ENCODE measurements around the gene VANGL2. TPM values are rescaled to one million over a fixed set of nuclear protein-coding genes. Genes with fewer than 3 reads are reported as not detected.

The VANGL2 gene
- polyA plus RNA-seq, 1 donor from 2014 or later = 22.6 TPM

DNA sequence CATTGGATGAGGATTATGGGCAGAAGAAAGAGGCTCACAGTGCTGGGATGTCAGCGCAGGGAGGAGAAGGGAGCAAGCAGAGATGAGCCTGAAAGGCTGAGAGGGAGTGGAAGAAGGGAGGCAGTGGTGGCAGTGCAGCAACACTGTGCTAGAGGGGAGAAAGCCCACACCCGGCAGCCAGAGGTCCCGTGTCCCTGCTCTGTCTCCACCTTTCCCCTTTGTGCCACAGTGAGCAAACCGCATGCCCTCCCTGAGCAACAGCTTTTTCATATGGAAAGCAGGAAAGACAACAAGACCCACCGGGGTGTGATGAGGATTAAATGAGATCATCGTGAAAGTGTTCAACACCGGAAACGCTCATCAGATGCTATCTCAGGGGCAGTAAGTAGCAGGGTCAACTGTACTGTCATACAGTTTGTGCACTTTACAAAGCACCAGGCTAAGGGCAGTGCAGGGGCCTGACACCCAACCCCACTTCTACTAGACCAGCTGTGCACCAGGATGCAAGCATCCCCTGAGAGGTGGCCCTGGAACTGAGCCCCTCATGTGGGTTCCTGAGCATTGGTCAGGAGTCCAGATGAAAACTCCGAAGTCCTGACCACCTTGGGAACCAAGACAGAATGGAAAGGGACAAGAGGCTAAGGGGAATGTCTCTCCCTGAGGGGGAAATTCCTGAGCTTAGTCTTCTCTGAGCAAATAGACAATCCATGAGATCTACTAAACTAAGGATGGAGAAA, 24.4 kb upstream of the VANGL2 start:
- H3K9ac ChIP-seq (ENCODE audit: low read length) = no peak overlapping the region

DNA sequence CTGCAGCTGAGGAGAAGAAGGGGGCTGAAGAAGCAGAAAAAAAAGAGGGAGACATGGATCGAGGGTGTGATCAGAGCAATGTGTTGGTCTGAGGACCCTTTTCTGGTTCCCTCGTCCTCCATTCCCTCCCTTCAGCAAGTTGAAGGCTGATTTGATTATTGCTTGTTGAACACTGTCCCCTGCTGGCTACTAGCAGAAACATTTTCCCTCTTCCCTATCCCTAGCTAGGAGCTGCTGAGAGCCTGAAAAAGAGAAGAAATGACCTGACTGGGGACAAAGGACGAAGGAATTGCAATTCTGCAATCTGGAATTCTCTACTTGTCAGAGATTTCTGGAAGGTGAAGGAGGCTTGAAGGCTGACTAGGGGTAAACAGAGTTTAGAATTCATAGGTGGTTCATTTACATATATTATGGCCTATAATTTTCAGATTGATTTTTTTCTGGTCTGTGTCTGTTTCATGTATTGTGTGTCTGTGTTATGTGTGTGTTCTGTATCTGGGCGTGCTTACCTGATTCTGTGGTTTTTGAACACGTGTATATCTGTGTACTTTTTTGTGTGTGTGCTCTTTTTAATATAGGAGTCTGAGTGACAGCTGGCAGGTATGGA, 23.7 kb upstream of the VANGL2 start:
- H3K79me2 ChIP-seq (replicated peaks; ENCODE audit: insufficient read depth, low read length) = no peaks in the 10 kb centered on the region
- H3K9me2 ChIP-seq (ENCODE audit: insufficient read depth, low read length) = no peaks in the 10 kb centered on the region
- no peak overlapping the region for H3K4me2 ChIP-seq (ENCODE audit: low read length)
- H3F3A ChIP-seq (ENCODE audit: insufficient read depth, low read length, poor library complexity, severe bottlenecking) = no peaks in the 10 kb centered on the region
- no peaks in the 10 kb centered on the region for H3K27me3 ChIP-seq (ENCODE audit: insufficient read depth, low read depth, low read length)
- no peak overlapping the region for H3K4me3 ChIP-seq (ENCODE audit: low read length)
- no peaks in the 10 kb centered on the region for H4K20me1 ChIP-seq (ENCODE audit: insufficient read depth)
- no peaks in the 10 kb centered on the region for H3K9me3 ChIP-seq (ENCODE audit: low read length)
- TF ChIP-seq, protein P1, sequence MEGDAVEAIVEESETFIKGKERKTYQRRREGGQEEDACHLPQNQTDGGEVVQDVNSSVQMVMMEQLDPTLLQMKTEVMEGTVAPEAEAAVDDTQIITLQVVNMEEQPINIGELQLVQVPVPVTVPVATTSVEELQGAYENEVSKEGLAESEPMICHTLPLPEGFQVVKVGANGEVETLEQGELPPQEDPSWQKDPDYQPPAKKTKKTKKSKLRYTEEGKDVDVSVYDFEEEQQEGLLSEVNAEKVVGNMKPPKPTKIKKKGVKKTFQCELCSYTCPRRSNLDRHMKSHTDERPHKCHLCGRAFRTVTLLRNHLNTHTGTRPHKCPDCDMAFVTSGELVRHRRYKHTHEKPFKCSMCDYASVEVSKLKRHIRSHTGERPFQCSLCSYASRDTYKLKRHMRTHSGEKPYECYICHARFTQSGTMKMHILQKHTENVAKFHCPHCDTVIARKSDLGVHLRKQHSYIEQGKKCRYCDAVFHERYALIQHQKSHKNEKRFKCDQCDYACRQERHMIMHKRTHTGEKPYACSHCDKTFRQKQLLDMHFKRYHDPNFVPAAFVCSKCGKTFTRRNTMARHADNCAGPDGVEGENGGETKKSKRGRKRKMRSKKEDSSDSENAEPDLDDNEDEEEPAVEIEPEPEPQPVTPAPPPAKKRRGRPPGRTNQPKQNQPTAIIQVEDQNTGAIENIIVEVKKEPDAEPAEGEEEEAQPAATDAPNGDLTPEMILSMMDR (IDR thresholded peaks at IDR 0.05; ENCODE audit: poor library complexity, severe bottlenecking) = peak; percentile 84
- TF ChIP-seq, protein P2, sequence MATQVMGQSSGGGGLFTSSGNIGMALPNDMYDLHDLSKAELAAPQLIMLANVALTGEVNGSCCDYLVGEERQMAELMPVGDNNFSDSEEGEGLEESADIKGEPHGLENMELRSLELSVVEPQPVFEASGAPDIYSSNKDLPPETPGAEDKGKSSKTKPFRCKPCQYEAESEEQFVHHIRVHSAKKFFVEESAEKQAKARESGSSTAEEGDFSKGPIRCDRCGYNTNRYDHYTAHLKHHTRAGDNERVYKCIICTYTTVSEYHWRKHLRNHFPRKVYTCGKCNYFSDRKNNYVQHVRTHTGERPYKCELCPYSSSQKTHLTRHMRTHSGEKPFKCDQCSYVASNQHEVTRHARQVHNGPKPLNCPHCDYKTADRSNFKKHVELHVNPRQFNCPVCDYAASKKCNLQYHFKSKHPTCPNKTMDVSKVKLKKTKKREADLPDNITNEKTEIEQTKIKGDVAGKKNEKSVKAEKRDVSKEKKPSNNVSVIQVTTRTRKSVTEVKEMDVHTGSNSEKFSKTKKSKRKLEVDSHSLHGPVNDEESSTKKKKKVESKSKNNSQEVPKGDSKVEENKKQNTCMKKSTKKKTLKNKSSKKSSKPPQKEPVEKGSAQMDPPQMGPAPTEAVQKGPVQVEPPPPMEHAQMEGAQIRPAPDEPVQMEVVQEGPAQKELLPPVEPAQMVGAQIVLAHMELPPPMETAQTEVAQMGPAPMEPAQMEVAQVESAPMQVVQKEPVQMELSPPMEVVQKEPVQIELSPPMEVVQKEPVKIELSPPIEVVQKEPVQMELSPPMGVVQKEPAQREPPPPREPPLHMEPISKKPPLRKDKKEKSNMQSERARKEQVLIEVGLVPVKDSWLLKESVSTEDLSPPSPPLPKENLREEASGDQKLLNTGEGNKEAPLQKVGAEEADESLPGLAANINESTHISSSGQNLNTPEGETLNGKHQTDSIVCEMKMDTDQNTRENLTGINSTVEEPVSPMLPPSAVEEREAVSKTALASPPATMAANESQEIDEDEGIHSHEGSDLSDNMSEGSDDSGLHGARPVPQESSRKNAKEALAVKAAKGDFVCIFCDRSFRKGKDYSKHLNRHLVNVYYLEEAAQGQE (IDR thresholded peaks at IDR 0.05; ENCODE audit: borderline replicate concordance) = no peak
- TF ChIP-seq RAD21 (conservative IDR thresholded peaks at IDR 0.05) = peak; percentile 80
- no peak for TF ChIP-seq EP300 (conservative IDR thresholded peaks at IDR 0.05; ENCODE audit: poor library complexity, severe bottlenecking)
- peak; percentile 68 for TF ChIP-seq SMC3 (conservative IDR thresholded peaks at IDR 0.05; ENCODE audit: poor library complexity)
- no peak for TF ChIP-seq MXI1 (conservative IDR thresholded peaks at IDR 0.05; ENCODE audit: poor library complexity, severe bottlenecking)
- no peak overlapping the region for H3K9ac ChIP-seq (ENCODE audit: low read length)
- no peak overlapping the region for H2AFZ ChIP-seq (ENCODE audit: low read depth, low read length)
- no peaks in the 10 kb centered on the region for H3K36me3 ChIP-seq (ENCODE audit: insufficient read depth, low read length)
- H3K27ac ChIP-seq (ENCODE audit: low read length) = no peak overlapping the region

More for the DNA sequence above, 24.4 kb upstream of the VANGL2 start:
- no peak overlapping the region for H3K27ac ChIP-seq (ENCODE audit: low read length)
- no peak overlapping the region for H3K4me3 ChIP-seq (ENCODE audit: low read length)
- no peaks in the 10 kb centered on the region for H4K20me1 ChIP-seq (ENCODE audit: insufficient read depth)
- H3K9me3 ChIP-seq (ENCODE audit: low read length) = no peaks in the 10 kb centered on the region
- H3K36me3 ChIP-seq (ENCODE audit: insufficient read depth, low read length) = no peaks in the 10 kb centered on the region
- no peaks in the 10 kb centered on the region for H3K9me2 ChIP-seq (ENCODE audit: insufficient read depth, low read length)
- H3K4me2 ChIP-seq (ENCODE audit: low read length) = no peak overlapping the region
- no peak for TF ChIP-seq POLR2AphosphoS5 (IDR thresholded peaks at IDR 0.05)
- TF ChIP-seq, protein P2 (IDR thresholded peaks at IDR 0.05; ENCODE audit: borderline replicate concordance) = no peak
- no peak for TF ChIP-seq MXI1 (conservative IDR thresholded peaks at IDR 0.05; ENCODE audit: poor library complexity, severe bottlenecking)
- no peak for TF ChIP-seq EP300 (conservative IDR thresholded peaks at IDR 0.05; ENCODE audit: poor library complexity, severe bottlenecking)
- H3F3A ChIP-seq (ENCODE audit: insufficient read depth, low read length, poor library complexity, severe bottlenecking) = no peaks in the 10 kb centered on the region
- H3K27me3 ChIP-seq (ENCODE audit: insufficient read depth, low read depth, low read length) = no peaks in the 10 kb centered on the region
- H3K79me2 ChIP-seq (replicated peaks; ENCODE audit: insufficient read depth, low read length) = no peaks in the 10 kb centered on the region
- H2AFZ ChIP-seq (ENCODE audit: low read depth, low read length) = peak overlapping the region; percentile 45

Data from neural cell (in vitro differentiated cells).